AG09309 (cell line): ENCODE measurements around the gene ZNF362.

Experiments used
- DNase-seq: peaks from one replicate; pipeline ENCODE4 v3.0.0-alpha.2; 2010; ENCODE audit warnings: low read depth
- H3K4me3 ChIP-seq: 2 replicates; pipeline ENCODE4 v1.5.1; 2011; ENCODE audit warnings: mild to moderate bottlenecking, low read depth, low read length, moderate library complexity; ENCODE audit not compliant: control insufficient read depth
- CTCF ChIP-seq: IDR thresholded peaks from 2 replicates; pipeline ENCODE4 v1.5.1; 2011; ENCODE audit warnings: mild to moderate bottlenecking, low read depth, low read length, inconsistent platforms; ENCODE audit not compliant: insufficient read depth, control insufficient read depth; ENCODE audit errors: missing control alignments

The ZNF362 gene

GRCh38 chr1:33258788-33259274 is 2.5 kb downstream of the ZNF362 start:
- H3K4me3 ChIP-seq, result no peak overlapping the region
- no peak for TF ChIP-seq CTCF
- DNase-seq, result no peak

GRCh38 chr1:33259879-33260278 is 3.6 kb downstream of the ZNF362 start:
- DNase-seq, result no peak
- no peak overlapping the region for H3K4me3 ChIP-seq
- TF ChIP-seq CTCF, result no peak

- DNase-seq, result no peak
- TF ChIP-seq CTCF, result no peak
- H3K4me3 ChIP-seq, result no peak overlapping the region
These were observed 4.1 kb downstream of the ZNF362 start for GRCh38 chr1:33260439-33260838.

GRCh38 chr1:33261344-33261743 is 5.1 kb downstream of the ZNF362 start:
- no peak overlapping the region for H3K4me3 ChIP-seq
- TF ChIP-seq CTCF, result no peak
- no peak for DNase-seq

GRCh38 chr1:33263890-33264504 is 7.7 kb downstream of the ZNF362 start:
- no peak for TF ChIP-seq CTCF
- no peak overlapping the region for H3K4me3 ChIP-seq
- DNase-seq, result no peak

- TF ChIP-seq CTCF, result no peak
- no peak for DNase-seq
- no peak overlapping the region for H3K4me3 ChIP-seq
These were observed 9.7 kb downstream of the ZNF362 start for GRCh38 chr1:33265780-33266605.
